Liver (tissue), 3 donors: ENCODE measurements around the gene GTF2H1.

Experiments
- RAD21 ChIP-seq, 2 donors: IDR thresholded peaks; 2 replicates each; pipeline ENCODE4 v1.6.1; 2016; ENCODE audit warnings: antibody characterized with exemption in 2 of 2, mild to moderate bottlenecking in 2 of 2
- TF ChIP-seq, protein P1 (sequence below): fragments of 150-350 bp; IDR thresholded peaks from 2 replicates; pipeline ENCODE4 v1.5.1; 2017; ENCODE audit warnings: improper control_type of control experiment, low read depth, low read length; ENCODE audit not compliant: missing input control
- TF ChIP-seq, protein P2 (sequence below): IDR thresholded peaks from 2 replicates; pipeline ENCODE4 v1.6.1; 2016; ENCODE audit warnings: antibody characterized with exemption, mild to moderate bottlenecking
- donor health status: healthy.
- donor health status: healthy.

DNA sequence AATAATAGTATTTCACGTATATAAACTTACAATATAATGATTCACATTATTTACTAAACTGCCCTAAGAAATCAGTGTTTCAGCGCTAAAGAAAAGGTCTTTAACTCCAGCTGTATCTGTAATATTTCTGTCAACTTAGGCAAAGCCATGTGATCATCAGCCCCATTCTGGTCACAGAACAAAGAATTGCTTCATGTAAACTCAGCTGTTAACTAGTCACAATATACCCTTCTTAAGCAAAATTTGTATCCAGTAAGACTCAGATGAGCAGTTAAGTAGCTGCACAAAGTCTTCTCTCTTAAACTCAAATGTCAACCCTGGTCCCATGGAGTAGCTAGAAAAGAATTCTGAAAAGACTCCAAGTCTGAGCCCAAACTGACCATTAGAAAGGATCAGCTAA, 27.1 kb upstream of the GTF2H1 start:
- TF ChIP-seq, protein P1, sequence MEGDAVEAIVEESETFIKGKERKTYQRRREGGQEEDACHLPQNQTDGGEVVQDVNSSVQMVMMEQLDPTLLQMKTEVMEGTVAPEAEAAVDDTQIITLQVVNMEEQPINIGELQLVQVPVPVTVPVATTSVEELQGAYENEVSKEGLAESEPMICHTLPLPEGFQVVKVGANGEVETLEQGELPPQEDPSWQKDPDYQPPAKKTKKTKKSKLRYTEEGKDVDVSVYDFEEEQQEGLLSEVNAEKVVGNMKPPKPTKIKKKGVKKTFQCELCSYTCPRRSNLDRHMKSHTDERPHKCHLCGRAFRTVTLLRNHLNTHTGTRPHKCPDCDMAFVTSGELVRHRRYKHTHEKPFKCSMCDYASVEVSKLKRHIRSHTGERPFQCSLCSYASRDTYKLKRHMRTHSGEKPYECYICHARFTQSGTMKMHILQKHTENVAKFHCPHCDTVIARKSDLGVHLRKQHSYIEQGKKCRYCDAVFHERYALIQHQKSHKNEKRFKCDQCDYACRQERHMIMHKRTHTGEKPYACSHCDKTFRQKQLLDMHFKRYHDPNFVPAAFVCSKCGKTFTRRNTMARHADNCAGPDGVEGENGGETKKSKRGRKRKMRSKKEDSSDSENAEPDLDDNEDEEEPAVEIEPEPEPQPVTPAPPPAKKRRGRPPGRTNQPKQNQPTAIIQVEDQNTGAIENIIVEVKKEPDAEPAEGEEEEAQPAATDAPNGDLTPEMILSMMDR = no peak
- TF ChIP-seq RAD21 (IDR thresholded peaks at IDR 0.05) = no peak
- TF ChIP-seq, protein P2, sequence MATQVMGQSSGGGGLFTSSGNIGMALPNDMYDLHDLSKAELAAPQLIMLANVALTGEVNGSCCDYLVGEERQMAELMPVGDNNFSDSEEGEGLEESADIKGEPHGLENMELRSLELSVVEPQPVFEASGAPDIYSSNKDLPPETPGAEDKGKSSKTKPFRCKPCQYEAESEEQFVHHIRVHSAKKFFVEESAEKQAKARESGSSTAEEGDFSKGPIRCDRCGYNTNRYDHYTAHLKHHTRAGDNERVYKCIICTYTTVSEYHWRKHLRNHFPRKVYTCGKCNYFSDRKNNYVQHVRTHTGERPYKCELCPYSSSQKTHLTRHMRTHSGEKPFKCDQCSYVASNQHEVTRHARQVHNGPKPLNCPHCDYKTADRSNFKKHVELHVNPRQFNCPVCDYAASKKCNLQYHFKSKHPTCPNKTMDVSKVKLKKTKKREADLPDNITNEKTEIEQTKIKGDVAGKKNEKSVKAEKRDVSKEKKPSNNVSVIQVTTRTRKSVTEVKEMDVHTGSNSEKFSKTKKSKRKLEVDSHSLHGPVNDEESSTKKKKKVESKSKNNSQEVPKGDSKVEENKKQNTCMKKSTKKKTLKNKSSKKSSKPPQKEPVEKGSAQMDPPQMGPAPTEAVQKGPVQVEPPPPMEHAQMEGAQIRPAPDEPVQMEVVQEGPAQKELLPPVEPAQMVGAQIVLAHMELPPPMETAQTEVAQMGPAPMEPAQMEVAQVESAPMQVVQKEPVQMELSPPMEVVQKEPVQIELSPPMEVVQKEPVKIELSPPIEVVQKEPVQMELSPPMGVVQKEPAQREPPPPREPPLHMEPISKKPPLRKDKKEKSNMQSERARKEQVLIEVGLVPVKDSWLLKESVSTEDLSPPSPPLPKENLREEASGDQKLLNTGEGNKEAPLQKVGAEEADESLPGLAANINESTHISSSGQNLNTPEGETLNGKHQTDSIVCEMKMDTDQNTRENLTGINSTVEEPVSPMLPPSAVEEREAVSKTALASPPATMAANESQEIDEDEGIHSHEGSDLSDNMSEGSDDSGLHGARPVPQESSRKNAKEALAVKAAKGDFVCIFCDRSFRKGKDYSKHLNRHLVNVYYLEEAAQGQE = no peak
